Measurements from ENCODE around the gene PHF20.

- TF ChIP-seq CTCF (optimal IDR thresholded peaks at IDR 0.05 in 1 of 3, IDR thresholded peaks at IDR 0.05 in 1 of 3, conservative IDR thresholded peaks at IDR 0.05 in 1 of 3; ENCODE audit: extremely low read depth in 1 of 3, insufficient read depth in 2 of 3, low read length in 3 of 3) (peak; percentile 52 to 70 (median 54)), EZH2 (IDR thresholded peaks at IDR 0.05; ENCODE audit: low read length) (no peak)
Measured at GRCh38 chr20:35947489-35947888, 175.7 kb downstream of the PHF20 start.
